HepG2 (cell line): ENCODE data around the gene TNFAIP6. TPM values are rescaled to one million over a fixed set of nuclear protein-coding genes. Genes with fewer than 3 reads are reported as not detected.

Experiments
- POLR2G ChIP-seq: fragments of 200-400 bp; formaldehyde crosslinking; IDR thresholded peaks from 2 replicates; pipeline ENCODE4 v1.6.1; 2018; ENCODE audit warnings: mild to moderate bottlenecking, low read depth, low read length, moderate library complexity
- TAF1 ChIP-seq: sonication (generic); formaldehyde crosslinking; IDR thresholded peaks from 2 replicates; pipeline ENCODE4 v1.4.0; 2020; ENCODE audit warnings: missing genetic modification reagents
- ZFP62 ChIP-seq: sonication (generic); formaldehyde crosslinking; IDR thresholded peaks from 2 replicates; pipeline ENCODE4 v1.4.0; 2020; ENCODE audit warnings: missing genetic modification reagents
- ZNF543 ChIP-seq: sonication (generic); formaldehyde crosslinking; IDR thresholded peaks from 2 replicates; pipeline ENCODE4 v1.4.0; 2020; ENCODE audit warnings: mild to moderate bottlenecking, missing genetic modification reagents
- polyA plus RNA-seq, 8 experiments: library from polyadenylated mRNA; depleted of rRNA in 3 of 8; stranded (reverse) in 7 of 8; unstranded in 1 of 8; fragments of >200 nt; fragmentation: Illumina TruSeq in 4 of 8; extraction: Trizol in 4 of 8; gene quantifications; 2 replicates each; pipeline versions ENCODE4 v1.2.1 to v1.2.3, GENCODE V29; 2011 to 2016; ENCODE audit warnings: low read depth in 4 of 8, missing spikeins in 1 of 8, mixed read lengths in 1 of 8; ENCODE audit not compliant: insufficient read depth in 1 of 8
- total RNA-seq, 5 experiments: library from RNA; depleted of rRNA; stranded (reverse); fragments of >200 nt; fragmentation: Illumina TruSeq; extraction: Trizol; gene quantifications; 2 replicates each; pipeline ENCODE4 v1.2.3, GENCODE V29; 2016; ENCODE audit warnings: low read depth in 1 of 5
- TF ChIP-seq, protein P1 (sequence below): sonication (generic); formaldehyde crosslinking; IDR thresholded peaks from 2 replicates; pipeline ENCODE4 v1.5.1; 2020; ENCODE audit warnings: mild to moderate bottlenecking, missing genetic modification reagents, moderate library complexity
- TF ChIP-seq, protein P2 (sequence below): sonication (generic); formaldehyde crosslinking; conservative IDR thresholded peaks from 2 replicates; pipeline ENCODE4 v1.8.0; 2022; ENCODE audit warnings: low read depth, missing genetic modification reagents
- TF ChIP-seq, protein P3 (sequence below): sonication (generic); formaldehyde crosslinking; conservative IDR thresholded peaks from 2 replicates; pipeline ENCODE4 v1.4.0; 2020; ENCODE audit warnings: missing genetic modification reagents

Gene TNFAIP6
- total and polyA plus RNA-seq, 2 of the 13 experiments (the other 11 are each of a cell fraction or from before 2014, with no cell fraction given) = not detected

DNA sequence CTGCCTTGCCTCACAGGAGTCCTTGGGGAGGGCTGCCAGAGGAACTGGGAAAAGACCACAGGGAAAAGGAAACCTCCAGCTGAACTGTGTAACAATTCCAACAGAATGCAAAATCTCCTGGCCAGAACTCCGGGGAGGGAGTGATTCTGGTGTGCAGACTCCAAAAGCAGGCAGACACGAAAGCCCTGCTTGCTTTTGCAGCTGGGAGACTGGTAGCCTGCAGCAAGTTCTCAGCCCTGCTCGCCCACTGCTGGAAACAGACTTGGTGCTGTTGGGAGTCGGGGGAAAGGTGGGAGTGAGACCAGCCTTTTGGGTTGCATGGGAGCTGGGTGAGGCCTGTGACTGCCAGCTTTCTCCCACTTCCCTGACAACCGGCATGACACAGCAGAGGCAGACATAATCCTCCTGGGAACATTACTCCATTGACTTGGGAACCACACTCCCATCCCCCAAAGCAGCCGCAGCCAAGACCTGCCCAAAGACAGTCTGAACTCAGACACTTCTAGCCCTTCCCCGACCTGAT lies 42.0 kb upstream of the TNFAIP6 start (continued):
- TF ChIP-seq, protein P1, sequence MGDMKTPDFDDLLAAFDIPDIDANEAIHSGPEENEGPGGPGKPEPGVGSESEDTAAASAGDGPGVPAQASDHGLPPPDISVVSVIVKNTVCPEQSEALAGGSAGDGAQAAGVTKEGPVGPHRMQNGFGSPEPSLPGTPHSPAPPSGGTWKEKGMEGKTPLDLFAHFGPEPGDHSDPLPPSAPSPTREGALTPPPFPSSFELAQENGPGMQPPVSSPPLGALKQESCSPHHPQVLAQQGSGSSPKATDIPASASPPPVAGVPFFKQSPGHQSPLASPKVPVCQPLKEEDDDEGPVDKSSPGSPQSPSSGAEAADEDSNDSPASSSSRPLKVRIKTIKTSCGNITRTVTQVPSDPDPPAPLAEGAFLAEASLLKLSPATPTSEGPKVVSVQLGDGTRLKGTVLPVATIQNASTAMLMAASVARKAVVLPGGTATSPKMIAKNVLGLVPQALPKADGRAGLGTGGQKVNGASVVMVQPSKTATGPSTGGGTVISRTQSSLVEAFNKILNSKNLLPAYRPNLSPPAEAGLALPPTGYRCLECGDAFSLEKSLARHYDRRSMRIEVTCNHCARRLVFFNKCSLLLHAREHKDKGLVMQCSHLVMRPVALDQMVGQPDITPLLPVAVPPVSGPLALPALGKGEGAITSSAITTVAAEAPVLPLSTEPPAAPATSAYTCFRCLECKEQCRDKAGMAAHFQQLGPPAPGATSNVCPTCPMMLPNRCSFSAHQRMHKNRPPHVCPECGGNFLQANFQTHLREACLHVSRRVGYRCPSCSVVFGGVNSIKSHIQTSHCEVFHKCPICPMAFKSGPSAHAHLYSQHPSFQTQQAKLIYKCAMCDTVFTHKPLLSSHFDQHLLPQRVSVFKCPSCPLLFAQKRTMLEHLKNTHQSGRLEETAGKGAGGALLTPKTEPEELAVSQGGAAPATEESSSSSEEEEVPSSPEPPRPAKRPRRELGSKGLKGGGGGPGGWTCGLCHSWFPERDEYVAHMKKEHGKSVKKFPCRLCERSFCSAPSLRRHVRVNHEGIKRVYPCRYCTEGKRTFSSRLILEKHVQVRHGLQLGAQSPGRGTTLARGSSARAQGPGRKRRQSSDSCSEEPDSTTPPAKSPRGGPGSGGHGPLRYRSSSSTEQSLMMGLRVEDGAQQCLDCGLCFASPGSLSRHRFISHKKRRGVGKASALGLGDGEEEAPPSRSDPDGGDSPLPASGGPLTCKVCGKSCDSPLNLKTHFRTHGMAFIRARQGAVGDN (CRISPR knock-in tag) = no peak
- TF ChIP-seq TAF1 (CRISPR knock-in tag) = no peak
- TF ChIP-seq, protein P2, sequence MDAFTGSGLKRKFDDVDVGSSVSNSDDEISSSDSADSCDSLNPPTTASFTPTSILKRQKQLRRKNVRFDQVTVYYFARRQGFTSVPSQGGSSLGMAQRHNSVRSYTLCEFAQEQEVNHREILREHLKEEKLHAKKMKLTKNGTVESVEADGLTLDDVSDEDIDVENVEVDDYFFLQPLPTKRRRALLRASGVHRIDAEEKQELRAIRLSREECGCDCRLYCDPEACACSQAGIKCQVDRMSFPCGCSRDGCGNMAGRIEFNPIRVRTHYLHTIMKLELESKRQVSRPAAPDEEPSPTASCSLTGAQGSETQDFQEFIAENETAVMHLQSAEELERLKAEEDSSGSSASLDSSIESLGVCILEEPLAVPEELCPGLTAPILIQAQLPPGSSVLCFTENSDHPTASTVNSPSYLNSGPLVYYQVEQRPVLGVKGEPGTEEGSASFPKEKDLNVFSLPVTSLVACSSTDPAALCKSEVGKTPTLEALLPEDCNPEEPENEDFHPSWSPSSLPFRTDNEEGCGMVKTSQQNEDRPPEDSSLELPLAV = no peak
- TF ChIP-seq, protein P3, sequence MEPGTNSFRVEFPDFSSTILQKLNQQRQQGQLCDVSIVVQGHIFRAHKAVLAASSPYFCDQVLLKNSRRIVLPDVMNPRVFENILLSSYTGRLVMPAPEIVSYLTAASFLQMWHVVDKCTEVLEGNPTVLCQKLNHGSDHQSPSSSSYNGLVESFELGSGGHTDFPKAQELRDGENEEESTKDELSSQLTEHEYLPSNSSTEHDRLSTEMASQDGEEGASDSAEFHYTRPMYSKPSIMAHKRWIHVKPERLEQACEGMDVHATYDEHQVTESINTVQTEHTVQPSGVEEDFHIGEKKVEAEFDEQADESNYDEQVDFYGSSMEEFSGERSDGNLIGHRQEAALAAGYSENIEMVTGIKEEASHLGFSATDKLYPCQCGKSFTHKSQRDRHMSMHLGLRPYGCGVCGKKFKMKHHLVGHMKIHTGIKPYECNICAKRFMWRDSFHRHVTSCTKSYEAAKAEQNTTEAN (CRISPR knock-in tag) = no peak
- no peak for TF ChIP-seq ZFP62
- no peak for TF ChIP-seq POLR2G
- TF ChIP-seq ZNF543 = no peak
